Gastroesophageal sphincter (tissue), 3 donors: Measurements from ENCODE around the gene NLRP1.

Experiments
- EP300 ChIP-seq: sonication (generic); formaldehyde crosslinking; IDR thresholded peaks from one replicate; pipeline ENCODE4 v1.6.1; 2017; ENCODE audit warnings: antibody characterized with exemption, mild to moderate bottlenecking
- POLR2A ChIP-seq, 2 donors: fragments of 450-650 bp; IDR thresholded peaks; one replicate each; pipeline ENCODE4 v1.6.1; 2017; ENCODE audit warnings: antibody characterized with exemption in 2 of 2, mild to moderate bottlenecking in 2 of 2, moderate library complexity in 1 of 2
- POLR2AphosphoS5 ChIP-seq: sonication (generic); formaldehyde crosslinking; IDR thresholded peaks from one replicate; pipeline ENCODE4 v1.6.1; 2017; ENCODE audit warnings: antibody characterized with exemption
- TF ChIP-seq, protein P1 (sequence below), 4 experiments: fragments of 200-600 bp in 2 of 4; fragments of 450-650 bp in 2 of 4; sonication (generic) in 1 of 4; IDR thresholded peaks; one replicate each; pipeline ENCODE4 v1.5.1; 2017 to 2019; ENCODE audit warnings: antibody characterized with exemption in 4 of 4, mild to moderate bottlenecking in 2 of 4, moderate library complexity in 2 of 4

GRCh38 chr17:5544115-5544514 is 40.2 kb downstream of the NLRP1 start:
- TF ChIP-seq, protein P1, sequence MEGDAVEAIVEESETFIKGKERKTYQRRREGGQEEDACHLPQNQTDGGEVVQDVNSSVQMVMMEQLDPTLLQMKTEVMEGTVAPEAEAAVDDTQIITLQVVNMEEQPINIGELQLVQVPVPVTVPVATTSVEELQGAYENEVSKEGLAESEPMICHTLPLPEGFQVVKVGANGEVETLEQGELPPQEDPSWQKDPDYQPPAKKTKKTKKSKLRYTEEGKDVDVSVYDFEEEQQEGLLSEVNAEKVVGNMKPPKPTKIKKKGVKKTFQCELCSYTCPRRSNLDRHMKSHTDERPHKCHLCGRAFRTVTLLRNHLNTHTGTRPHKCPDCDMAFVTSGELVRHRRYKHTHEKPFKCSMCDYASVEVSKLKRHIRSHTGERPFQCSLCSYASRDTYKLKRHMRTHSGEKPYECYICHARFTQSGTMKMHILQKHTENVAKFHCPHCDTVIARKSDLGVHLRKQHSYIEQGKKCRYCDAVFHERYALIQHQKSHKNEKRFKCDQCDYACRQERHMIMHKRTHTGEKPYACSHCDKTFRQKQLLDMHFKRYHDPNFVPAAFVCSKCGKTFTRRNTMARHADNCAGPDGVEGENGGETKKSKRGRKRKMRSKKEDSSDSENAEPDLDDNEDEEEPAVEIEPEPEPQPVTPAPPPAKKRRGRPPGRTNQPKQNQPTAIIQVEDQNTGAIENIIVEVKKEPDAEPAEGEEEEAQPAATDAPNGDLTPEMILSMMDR (IDR thresholded peaks at IDR 0.05), result no peak
- TF ChIP-seq POLR2AphosphoS5 (no peak), POLR2A (IDR thresholded peaks at IDR 0.05) (no peak), EP300 (no peak)
